OCI-LY1 (cell line): ENCODE data around the gene RFX1.

Source experiments
- H2AFZ ChIP-seq: fragments of 200-600 bp; sonication (generic), shearing (Covaris generic); 2 replicates; pipeline ENCODE4 v1.6.0; 2014; ENCODE audit warnings: antibody characterized with exemption, mild to moderate bottlenecking, low read length
- H3F3A ChIP-seq: fragments of 200-600 bp; sonication (generic), shearing (Covaris generic); 2 replicates; pipeline ENCODE4 v1.6.0; 2014; ENCODE audit warnings: mild to moderate bottlenecking, antibody characterized with exemption, low read length, moderate library complexity; ENCODE audit not compliant: insufficient read depth
- H3K27ac ChIP-seq: fragments of 200-600 bp; sonication (generic); 2 replicates; pipeline ENCODE4 v1.5.1; 2014; ENCODE audit warnings: low read length, mixed run types, mild to moderate bottlenecking, low read depth; ENCODE audit not compliant: poor library complexity, severe bottlenecking
- H3K27me3 ChIP-seq: fragments of 200-600 bp; sonication (generic); 2 replicates; pipeline ENCODE4 v1.6.0; 2014; ENCODE audit warnings: antibody characterized with exemption, mild to moderate bottlenecking, low read length, moderate library complexity; ENCODE audit not compliant: insufficient read depth
- H3K36me3 ChIP-seq: fragments of 200-600 bp; sonication (generic); 2 replicates; pipeline ENCODE4 v1.6.1; 2014; ENCODE audit warnings: mild to moderate bottlenecking, antibody characterized with exemption, low read length, moderate library complexity, mixed read lengths; ENCODE audit not compliant: insufficient read depth
- H3K4me1 ChIP-seq: fragments of 200-600 bp; sonication (generic); 2 replicates; pipeline ENCODE4 v1.5.1; 2014; ENCODE audit warnings: mild to moderate bottlenecking, low read length, moderate library complexity; ENCODE audit not compliant: insufficient read depth, severe bottlenecking
- H3K4me2 ChIP-seq: fragments of 200-600 bp; sonication (generic), shearing (Covaris generic); 2 replicates; pipeline ENCODE4 v1.6.1; 2014; ENCODE audit warnings: low read length
- H3K4me3 ChIP-seq: fragments of 200-600 bp; sonication (generic); 2 replicates; pipeline ENCODE4 v1.5.1; 2014; ENCODE audit warnings: low read length, low read depth, mild to moderate bottlenecking, mixed read lengths; ENCODE audit not compliant: poor library complexity, severe bottlenecking
- H3K79me2 ChIP-seq: fragments of 200-600 bp; shearing (Covaris generic); 2 replicates; pipeline ENCODE4 v1.6.1; 2016; ENCODE audit warnings: mixed run types, low read length, mixed read lengths; ENCODE audit not compliant: insufficient read depth
- H3K9ac ChIP-seq: fragments of 200-600 bp; sonication (generic), shearing (Covaris generic); 2 replicates; pipeline ENCODE4 v1.6.1; 2014; ENCODE audit warnings: mild to moderate bottlenecking, low read length, mixed read lengths
- H3K9me2 ChIP-seq: fragments of 200-600 bp; sonication (generic), shearing (Covaris generic); 2 replicates; pipeline ENCODE4 v1.6.1; 2014; ENCODE audit warnings: low read depth, mild to moderate bottlenecking, low read length, mixed read lengths
- H3K9me3 ChIP-seq: fragments of 200-600 bp; shearing (Covaris generic); 2 replicates; pipeline ENCODE4 v1.6.1; 2014; ENCODE audit warnings: low read length, mixed read lengths
- H4K20me1 ChIP-seq: fragments of 200-600 bp; sonication (generic), shearing (Covaris generic); 2 replicates; pipeline ENCODE4 v1.6.0; 2016; ENCODE audit warnings: mild to moderate bottlenecking, low read length; ENCODE audit not compliant: insufficient read depth
- CTCF ChIP-seq: fragments of 200-600 bp; sonication (generic), shearing (Covaris generic); IDR thresholded peaks from 2 replicates; pipeline ENCODE4 v1.5.1; 2017; ENCODE audit warnings: mild to moderate bottlenecking, antibody characterized with exemption, low read length, moderate library complexity, mixed read lengths
- EZH2 ChIP-seq: fragments of 200-600 bp; sonication (generic), shearing (Covaris generic); IDR thresholded peaks from 2 replicates; pipeline ENCODE4 v1.8.0; 2017; ENCODE audit warnings: borderline replicate concordance, mixed run types, mild to moderate bottlenecking, antibody characterized with exemption, low read length, moderate library complexity, mixed read lengths

The RFX1 gene

GRCh38 chr19:13992025-13992424 is 14.1 kb downstream of the RFX1 start:
- no peaks in the 10 kb centered on the region for H3K27me3 ChIP-seq
- no peak overlapping the region for H3K4me3 ChIP-seq
- H2AFZ ChIP-seq: no peak overlapping the region
- no peaks in the 10 kb centered on the region for H4K20me1 ChIP-seq
- no peaks in the 10 kb centered on the region for H3K9me2 ChIP-seq
- H3K9ac ChIP-seq: no peak overlapping the region
- H3K4me2 ChIP-seq: no peak overlapping the region
- no peak overlapping the region for H3K27ac ChIP-seq
- peaks cover 9% of the 10 kb centered on the region for H3K4me1 ChIP-seq
- no peak for TF ChIP-seq CTCF
- no peaks in the 10 kb centered on the region for H3K9me3 ChIP-seq
- H3K79me2 ChIP-seq: no peaks in the 10 kb centered on the region
- H3K36me3 ChIP-seq: no peaks in the 10 kb centered on the region; the same call in 1 of the 2 replicates
- H3F3A ChIP-seq: no peaks in the 10 kb centered on the region

GRCh38 chr19:13990085-13990484 is 16.0 kb downstream of the RFX1 start:
- Histone ChIP-seq H4K20me1 (no peaks in the 10 kb centered on the region), H3K9me3 (no peaks in the 10 kb centered on the region), H3F3A (no peaks in the 10 kb centered on the region; the same call in 1 of the 2 replicates), H2AFZ (no peak overlapping the region), H3K79me2 (no peaks in the 10 kb centered on the region), H3K4me3 (no peak overlapping the region), H3K4me2 (no peak overlapping the region), H3K9me2 (no peaks in the 10 kb centered on the region), H3K27me3 (no peaks in the 10 kb centered on the region), H3K9ac (no peak overlapping the region), H3K4me1 (peaks cover 28% of the 10 kb centered on the region), H3K36me3 (no peaks in the 10 kb centered on the region; the same call in 1 of the 2 replicates), H3K27ac (no peak overlapping the region)
- TF ChIP-seq EZH2 (no peak), CTCF (no peak)

- no peak overlapping the region for H3K4me3 ChIP-seq
These were observed 16.6 kb downstream of the RFX1 start for GRCh38 chr19:13989487-13989886.

More at GRCh38 chr19:13989487-13989886, 16.6 kb downstream of the RFX1 start:
- TF ChIP-seq EZH2 (no peak), CTCF (no peak)
- H3K4me1 ChIP-seq: peaks cover 30% of the 10 kb centered on the region
- H3K27me3 ChIP-seq: no peaks in the 10 kb centered on the region; the same call in 1 of the 2 replicates
- H3F3A ChIP-seq: no peaks in the 10 kb centered on the region; the same call in 1 of the 2 replicates
- H3K36me3 ChIP-seq: no peaks in the 10 kb centered on the region; the same call in 1 of the 2 replicates
- no peaks in the 10 kb centered on the region for H3K79me2 ChIP-seq
- H4K20me1 ChIP-seq: no peaks in the 10 kb centered on the region
- no peak overlapping the region for H3K4me2 ChIP-seq
- no peak overlapping the region for H3K27ac ChIP-seq
- H3K9me3 ChIP-seq: no peaks in the 10 kb centered on the region
- H2AFZ ChIP-seq: no peak overlapping the region
- H3K9me2 ChIP-seq: no peaks in the 10 kb centered on the region
- H3K9ac ChIP-seq: no peak overlapping the region
